ENCODE data around the gene JPT1. TPM values are rescaled to one million over a fixed set of nuclear protein-coding genes. Genes with fewer than 3 reads are reported as not detected.
A peak's percentile ranks its signal among the peaks of the same experiment; 100 is the strongest.

Gene JPT1
- total and polyA plus RNA-seq, 2 experiments from 2014 or later, result 278 to 903 TPM

- H3K4me2 ChIP-seq, result peak within 1 kb of the TSS; percentile 96
- H3K27ac Mint-ChIP-seq, result peak within 1 kb of the TSS; percentile 91
- peak within 1 kb of the TSS; percentile 85 for H3K4me3 ChIP-seq
- H3K27me3 Mint-ChIP-seq (ENCODE audit: insufficient read depth, low read depth, poor library complexity), result peaks cover 14% of the 10 kb centered on the region
- TF ChIP-seq ETS1 (IDR thresholded peaks at IDR 0.05), result peak; percentile 21; the same call in 1 of the 2 replicates
- peak; percentile 7 for TF ChIP-seq REST (IDR thresholded peaks at IDR 0.05; ENCODE audit: unreplicated experiment)
- peak; percentile 45; the same call in 1 of the 2 replicates for TF ChIP-seq CREB1 (CRISPR knock-in tag; IDR thresholded peaks at IDR 0.05; ENCODE audit: low read depth)
- no peak for TF ChIP-seq EZH2phosphoT487 (IDR thresholded peaks at IDR 0.05; ENCODE audit: unreplicated experiment)
- TF ChIP-seq POLR2AphosphoS5 (IDR thresholded peaks at IDR 0.05; ENCODE audit: low read depth), result peak; percentile 88
- TF ChIP-seq ZNF114 (CRISPR knock-in tag; IDR thresholded peaks at IDR 0.05), result 0 out of 2 replicates have a peak, but pooled peaks have one; percentile 60
- H3K9me3 Mint-ChIP-seq, result peaks cover 4% of the 10 kb centered on the region; the same call in 1 of the 3 replicates
- H3K36me3 Mint-ChIP-seq (ENCODE audit: low read depth), result peaks cover 40% of the 10 kb centered on the region
- peak; percentile 81 for ATAC-seq
- H3K79me2 ChIP-seq (replicated peaks; ENCODE audit: insufficient read depth), result peaks cover 49% of the 10 kb centered on the region
- H3K4me1 ChIP-seq (ENCODE audit: insufficient read depth), result 0 out of 2 replicates have a peak, but pooled peaks cover 13% of the 10 kb centered on the region
- peaks cover 15% of the 10 kb centered on the region for H3F3A ChIP-seq (replicated peaks; ENCODE audit: low read depth)
- peaks cover 32% of the 10 kb centered on the region for H4K20me1 ChIP-seq (replicated peaks; ENCODE audit: insufficient read depth)
- peak within 1 kb of the TSS; percentile 90 for H3K4me3 Mint-ChIP-seq
- peaks cover 20% of the 10 kb centered on the region for H3K36me3 ChIP-seq (ENCODE audit: insufficient read depth)
- H3K27ac ChIP-seq (ENCODE audit: low read depth), result peak within 1 kb of the TSS; percentile 96
- H3K9me2 ChIP-seq (ENCODE audit: insufficient read depth), result no peaks in the 10 kb centered on the region
- H3K4me1 Mint-ChIP-seq, result peaks cover 21% of the 10 kb centered on the region
- H3K27me3 ChIP-seq (ENCODE audit: insufficient read depth), result no peaks in the 10 kb centered on the region
- peak; percentile 97 for DNase-seq (ENCODE audit: low spot score)
- no peak within 1 kb of the TSS for H2AFZ ChIP-seq
These were observed 28.5 kb upstream of the JPT1 start, which contains the start of gene SUMO2 for GRCh38 chr17:75182569-75183436. Gene SUMO2 (minus strand): TSS chr17:75182959. CDS start chr17:75182834, 125 bp downstream.

- ATAC-seq (no peak), DNase-seq (ENCODE audit: low spot score) (no peak)
- peak overlapping the region; percentile 90 for H3K4me3 Mint-ChIP-seq
- peaks cover 21% of the 10 kb centered on the region for H3K4me1 Mint-ChIP-seq
- Histone ChIP-seq H3K4me3 (peak overlapping the region; percentile 85), H3K36me3 (ENCODE audit: insufficient read depth) (peaks cover 24% of the 10 kb centered on the region), H3K4me1 (ENCODE audit: insufficient read depth) (0 out of 2 replicates have a peak, but pooled peaks cover 13% of the 10 kb centered on the region), H3K27me3 (ENCODE audit: insufficient read depth) (no peaks in the 10 kb centered on the region), H3K79me2 (replicated peaks; ENCODE audit: insufficient read depth) (peaks cover 54% of the 10 kb centered on the region), H2AFZ (no peak overlapping the region), H4K20me1 (replicated peaks; ENCODE audit: insufficient read depth) (peaks cover 34% of the 10 kb centered on the region), H3K9me2 (ENCODE audit: insufficient read depth) (no peaks in the 10 kb centered on the region), H3K27ac (ENCODE audit: low read depth) (peak overlapping the region; percentile 96), H3K4me2 (peak overlapping the region; percentile 96), H3F3A (replicated peaks; ENCODE audit: low read depth) (peaks cover 18% of the 10 kb centered on the region)
- H3K27me3 Mint-ChIP-seq (ENCODE audit: insufficient read depth, low read depth, poor library complexity), result peaks cover 14% of the 10 kb centered on the region
- TF ChIP-seq CREB1 (CRISPR knock-in tag; IDR thresholded peaks at IDR 0.05; ENCODE audit: low read depth) (no peak), EZH2phosphoT487 (IDR thresholded peaks at IDR 0.05; ENCODE audit: unreplicated experiment) (no peak), POLR2AphosphoS5 (IDR thresholded peaks at IDR 0.05; ENCODE audit: low read depth) (no peak)
- peaks cover 44% of the 10 kb centered on the region for H3K36me3 Mint-ChIP-seq (ENCODE audit: low read depth)
- H3K9me3 Mint-ChIP-seq, result peaks cover 4% of the 10 kb centered on the region; the same call in 1 of the 3 replicates
- peak overlapping the region; percentile 72 for H3K27ac Mint-ChIP-seq
These were observed 27.9 kb upstream of the JPT1 start for GRCh38 chr17:75182319-75182568.
